ENCODE results near the gene IGF2R. TPM values are rescaled to one million over a fixed set of nuclear protein-coding genes. Genes with fewer than 3 reads are reported as not detected.

The IGF2R gene
- total and polyA plus RNA-seq, 2 of the 13 experiments (the other 11 are each of a cell fraction or from before 2014, with no cell fraction given): 38.3 to 70.0 TPM

DNA sequence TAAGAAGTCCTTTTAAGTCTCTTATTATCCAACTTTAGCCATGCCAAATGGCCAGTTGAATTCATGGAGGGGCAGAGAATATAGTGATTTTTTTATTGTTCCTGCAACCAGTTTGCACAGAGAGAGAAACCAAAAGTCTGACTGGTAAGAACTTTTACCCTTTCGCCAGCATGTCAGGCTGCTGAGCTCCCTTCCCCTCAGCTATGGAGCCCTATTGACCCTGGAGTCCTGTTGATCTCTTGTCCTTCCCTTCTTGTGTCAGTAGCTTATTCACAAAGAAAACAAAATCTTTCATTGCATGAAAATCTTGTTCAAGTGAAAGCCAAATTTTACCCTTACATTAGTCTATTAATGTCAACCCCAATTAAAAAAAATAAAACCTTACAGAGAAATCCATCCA, 151.2 kb downstream of the IGF2R start (continued):
- TF ChIP-seq, protein P1, sequence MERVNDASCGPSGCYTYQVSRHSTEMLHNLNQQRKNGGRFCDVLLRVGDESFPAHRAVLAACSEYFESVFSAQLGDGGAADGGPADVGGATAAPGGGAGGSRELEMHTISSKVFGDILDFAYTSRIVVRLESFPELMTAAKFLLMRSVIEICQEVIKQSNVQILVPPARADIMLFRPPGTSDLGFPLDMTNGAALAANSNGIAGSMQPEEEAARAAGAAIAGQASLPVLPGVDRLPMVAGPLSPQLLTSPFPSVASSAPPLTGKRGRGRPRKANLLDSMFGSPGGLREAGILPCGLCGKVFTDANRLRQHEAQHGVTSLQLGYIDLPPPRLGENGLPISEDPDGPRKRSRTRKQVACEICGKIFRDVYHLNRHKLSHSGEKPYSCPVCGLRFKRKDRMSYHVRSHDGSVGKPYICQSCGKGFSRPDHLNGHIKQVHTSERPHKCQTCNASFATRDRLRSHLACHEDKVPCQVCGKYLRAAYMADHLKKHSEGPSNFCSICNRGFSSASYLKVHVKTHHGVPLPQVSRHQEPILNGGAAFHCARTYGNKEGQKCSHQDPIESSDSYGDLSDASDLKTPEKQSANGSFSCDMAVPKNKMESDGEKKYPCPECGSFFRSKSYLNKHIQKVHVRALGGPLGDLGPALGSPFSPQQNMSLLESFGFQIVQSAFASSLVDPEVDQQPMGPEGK (CRISPR knock-in tag; IDR thresholded peaks at IDR 0.05): no peak
- TF ChIP-seq TRIM24 (CRISPR knock-in tag; IDR thresholded peaks at IDR 0.05) (no peak), FOXA3 (CRISPR knock-in tag; IDR thresholded peaks at IDR 0.05) (0 out of 2 replicates have a peak, but pooled peaks have one; percentile 13), TOPORS (CRISPR knock-in tag; IDR thresholded peaks at IDR 0.05) (no peak), PHF8 (CRISPR knock-in tag; IDR thresholded peaks at IDR 0.05) (no peak), KDM5B (CRISPR knock-in tag; IDR thresholded peaks at IDR 0.05; ENCODE audit: borderline replicate concordance) (no peak), CC2D1A (CRISPR knock-in tag; IDR thresholded peaks at IDR 0.05) (no peak), KAT8 (CRISPR knock-in tag; IDR thresholded peaks at IDR 0.05) (no peak), FOXO1 (CRISPR knock-in tag; IDR thresholded peaks at IDR 0.05) (peak; percentile 41; the same call in 1 of the 2 replicates), KDM1A (CRISPR knock-in tag; IDR thresholded peaks at IDR 0.05) (no peak), ZNF24 (IDR thresholded peaks at IDR 0.05) (no peak), KDM2A (CRISPR knock-in tag; IDR thresholded peaks at IDR 0.05; ENCODE audit: borderline replicate concordance, low read depth) (no peak), RARA (CRISPR knock-in tag; IDR thresholded peaks at IDR 0.05) (peak; percentile 58), POLR2AphosphoS5 (IDR thresholded peaks at IDR 0.05; ENCODE audit: low read depth, low read length) (no peak), MAFF (IDR thresholded peaks at IDR 0.05; ENCODE audit: low read depth, low read length) (no peak), ZNF572 (CRISPR knock-in tag; IDR thresholded peaks at IDR 0.05) (no peak), BORCS8-MEF2B (CRISPR knock-in tag; IDR thresholded peaks at IDR 0.05) (no peak), ERF (CRISPR knock-in tag; IDR thresholded peaks at IDR 0.05) (0 out of 2 replicates have a peak, but pooled peaks have one; percentile 22), ZNF567 (CRISPR knock-in tag; IDR thresholded peaks at IDR 0.05; ENCODE audit: borderline replicate concordance) (no peak), ISX (CRISPR knock-in tag; conservative IDR thresholded peaks at IDR 0.05) (no peak), CREB1 (IDR thresholded peaks at IDR 0.05) (no peak), CREB1 (CRISPR knock-in tag; IDR thresholded peaks at IDR 0.05) (peak; percentile 38; the same call in 1 of the 2 replicates), ZNF264 (CRISPR knock-in tag; IDR thresholded peaks at IDR 0.05) (no peak)
- TF ChIP-seq, protein P2, sequence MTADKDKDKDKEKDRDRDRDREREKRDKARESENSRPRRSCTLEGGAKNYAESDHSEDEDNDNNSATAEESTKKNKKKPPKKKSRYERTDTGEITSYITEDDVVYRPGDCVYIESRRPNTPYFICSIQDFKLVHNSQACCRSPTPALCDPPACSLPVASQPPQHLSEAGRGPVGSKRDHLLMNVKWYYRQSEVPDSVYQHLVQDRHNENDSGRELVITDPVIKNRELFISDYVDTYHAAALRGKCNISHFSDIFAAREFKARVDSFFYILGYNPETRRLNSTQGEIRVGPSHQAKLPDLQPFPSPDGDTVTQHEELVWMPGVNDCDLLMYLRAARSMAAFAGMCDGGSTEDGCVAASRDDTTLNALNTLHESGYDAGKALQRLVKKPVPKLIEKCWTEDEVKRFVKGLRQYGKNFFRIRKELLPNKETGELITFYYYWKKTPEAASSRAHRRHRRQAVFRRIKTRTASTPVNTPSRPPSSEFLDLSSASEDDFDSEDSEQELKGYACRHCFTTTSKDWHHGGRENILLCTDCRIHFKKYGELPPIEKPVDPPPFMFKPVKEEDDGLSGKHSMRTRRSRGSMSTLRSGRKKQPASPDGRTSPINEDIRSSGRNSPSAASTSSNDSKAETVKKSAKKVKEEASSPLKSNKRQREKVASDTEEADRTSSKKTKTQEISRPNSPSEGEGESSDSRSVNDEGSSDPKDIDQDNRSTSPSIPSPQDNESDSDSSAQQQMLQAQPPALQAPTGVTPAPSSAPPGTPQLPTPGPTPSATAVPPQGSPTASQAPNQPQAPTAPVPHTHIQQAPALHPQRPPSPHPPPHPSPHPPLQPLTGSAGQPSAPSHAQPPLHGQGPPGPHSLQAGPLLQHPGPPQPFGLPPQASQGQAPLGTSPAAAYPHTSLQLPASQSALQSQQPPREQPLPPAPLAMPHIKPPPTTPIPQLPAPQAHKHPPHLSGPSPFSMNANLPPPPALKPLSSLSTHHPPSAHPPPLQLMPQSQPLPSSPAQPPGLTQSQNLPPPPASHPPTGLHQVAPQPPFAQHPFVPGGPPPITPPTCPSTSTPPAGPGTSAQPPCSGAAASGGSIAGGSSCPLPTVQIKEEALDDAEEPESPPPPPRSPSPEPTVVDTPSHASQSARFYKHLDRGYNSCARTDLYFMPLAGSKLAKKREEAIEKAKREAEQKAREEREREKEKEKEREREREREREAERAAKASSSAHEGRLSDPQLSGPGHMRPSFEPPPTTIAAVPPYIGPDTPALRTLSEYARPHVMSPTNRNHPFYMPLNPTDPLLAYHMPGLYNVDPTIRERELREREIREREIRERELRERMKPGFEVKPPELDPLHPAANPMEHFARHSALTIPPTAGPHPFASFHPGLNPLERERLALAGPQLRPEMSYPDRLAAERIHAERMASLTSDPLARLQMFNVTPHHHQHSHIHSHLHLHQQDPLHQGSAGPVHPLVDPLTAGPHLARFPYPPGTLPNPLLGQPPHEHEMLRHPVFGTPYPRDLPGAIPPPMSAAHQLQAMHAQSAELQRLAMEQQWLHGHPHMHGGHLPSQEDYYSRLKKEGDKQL (CRISPR knock-in tag; IDR thresholded peaks at IDR 0.05; ENCODE audit: low read depth): no peak
- TF ChIP-seq, protein P3, sequence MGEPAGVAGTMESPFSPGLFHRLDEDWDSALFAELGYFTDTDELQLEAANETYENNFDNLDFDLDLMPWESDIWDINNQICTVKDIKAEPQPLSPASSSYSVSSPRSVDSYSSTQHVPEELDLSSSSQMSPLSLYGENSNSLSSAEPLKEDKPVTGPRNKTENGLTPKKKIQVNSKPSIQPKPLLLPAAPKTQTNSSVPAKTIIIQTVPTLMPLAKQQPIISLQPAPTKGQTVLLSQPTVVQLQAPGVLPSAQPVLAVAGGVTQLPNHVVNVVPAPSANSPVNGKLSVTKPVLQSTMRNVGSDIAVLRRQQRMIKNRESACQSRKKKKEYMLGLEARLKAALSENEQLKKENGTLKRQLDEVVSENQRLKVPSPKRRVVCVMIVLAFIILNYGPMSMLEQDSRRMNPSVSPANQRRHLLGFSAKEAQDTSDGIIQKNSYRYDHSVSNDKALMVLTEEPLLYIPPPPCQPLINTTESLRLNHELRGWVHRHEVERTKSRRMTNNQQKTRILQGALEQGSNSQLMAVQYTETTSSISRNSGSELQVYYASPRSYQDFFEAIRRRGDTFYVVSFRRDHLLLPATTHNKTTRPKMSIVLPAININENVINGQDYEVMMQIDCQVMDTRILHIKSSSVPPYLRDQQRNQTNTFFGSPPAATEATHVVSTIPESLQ (CRISPR knock-in tag; conservative IDR thresholded peaks at IDR 0.05): no peak

Measured in HepG2 (cell line).